Mesendoderm (in vitro differentiated cells): ENCODE results near the gene IL17RD.

Experiments used
- DNase-seq: peaks from one replicate; pipeline ENCODE4 v3.0.0; 2013
- H2AK5ac ChIP-seq: 2 replicates; pipeline ENCODE4 v1.6.1; 2013; ENCODE audit warnings: low read length, inconsistent platforms
- H2BK120ac ChIP-seq: 2 replicates; pipeline ENCODE4 v1.6.1; 2013; ENCODE audit warnings: low read depth, mild to moderate bottlenecking, low read length, moderate library complexity, mixed read lengths
- H2BK15ac ChIP-seq: replicated peaks from 2 replicates; pipeline ENCODE4 v1.6.1; 2013; ENCODE audit warnings: low read depth, mild to moderate bottlenecking, moderate library complexity
- H2BK5ac ChIP-seq: 2 replicates; pipeline ENCODE4 v1.6.1; 2013; ENCODE audit warnings: low read length, inconsistent platforms
- H3K18ac ChIP-seq: 2 replicates; pipeline ENCODE4 v1.6.1; 2013; ENCODE audit warnings: mild to moderate bottlenecking, low read length, mixed read lengths
- H3K23ac ChIP-seq: one replicate; pipeline ENCODE4 v1.6.1; 2013; ENCODE audit warnings: low read length
- H3K27ac ChIP-seq: 2 replicates; pipeline ENCODE4 v1.5.1; 2013; ENCODE audit warnings: low read depth, mild to moderate bottlenecking, inconsistent platforms, low read length, moderate library complexity
- H3K27me3 ChIP-seq: 2 replicates; pipeline ENCODE4 v1.6.1; 2013; ENCODE audit warnings: low read length, control low read depth, mild to moderate bottlenecking, inconsistent platforms; ENCODE audit not compliant: insufficient read depth, poor library complexity
- H3K36me3 ChIP-seq: 2 replicates; pipeline ENCODE4 v1.6.1; 2013; ENCODE audit warnings: low read length, inconsistent platforms; ENCODE audit not compliant: control insufficient read depth, insufficient read depth
- H3K4ac ChIP-seq: one replicate; pipeline ENCODE4 v1.6.1; 2013; ENCODE audit warnings: low read depth, mild to moderate bottlenecking, low read length, moderate library complexity
- H3K4me1 ChIP-seq: 2 replicates; pipeline ENCODE4 v1.6.1; 2013; ENCODE audit warnings: low read depth, low read length, inconsistent platforms; ENCODE audit not compliant: control insufficient read depth
- H3K4me2 ChIP-seq: 2 replicates; pipeline ENCODE4 v1.6.1; 2013; ENCODE audit warnings: low read length
- H3K4me3 ChIP-seq: 2 replicates; pipeline ENCODE4 v1.5.1; 2013; ENCODE audit warnings: mild to moderate bottlenecking, low read length
- H3K56ac ChIP-seq: one replicate; pipeline ENCODE4 v1.6.1; 2013; ENCODE audit warnings: low read length
- H3K79me1 ChIP-seq: 2 replicates; pipeline ENCODE4 v1.6.1; 2013; ENCODE audit warnings: low read length, inconsistent platforms
- H3K79me2 ChIP-seq: 2 replicates; pipeline ENCODE4 v1.6.1; 2013; ENCODE audit warnings: mild to moderate bottlenecking, low read length; ENCODE audit not compliant: control insufficient read depth, insufficient read depth
- H3K9ac ChIP-seq: 2 replicates; pipeline ENCODE4 v1.6.1; 2013; ENCODE audit warnings: low read length, inconsistent platforms
- H4K5ac ChIP-seq: one replicate; pipeline ENCODE4 v1.6.1; 2013; ENCODE audit warnings: low read length
- H4K8ac ChIP-seq: one replicate; pipeline ENCODE4 v1.6.1; 2013; ENCODE audit warnings: low read depth, mild to moderate bottlenecking, control low read depth, low read length, moderate library complexity
- WGBS: extraction: QIAGEN DNeasy Blood & Tissue Kit; methylation state at CpG from one replicate; pipeline ENCODE4 v1.1.7; 2013; ENCODE audit warnings: low lambda C conversion rate, missing lambda C conversion rate; ENCODE audit not compliant: insufficient coverage; ENCODE audit errors: extremely low coverage; 5-methylcytosine and 5-hydroxymethylcytosine counted together

Gene IL17RD

GRCh38 chr3:57095363-57095762, 69.8 kb downstream of the IL17RD start:
- Histone ChIP-seq H3K4me2 (no peak overlapping the region), H3K4me3 (no peak overlapping the region), H3K9ac (no peak overlapping the region), H2BK15ac (no peak overlapping the region), H3K79me1 (peaks cover 23% of the 10 kb centered on the region), H3K36me3 (peaks cover 22% of the 10 kb centered on the region), H3K23ac (no peak overlapping the region), H4K8ac (no peak overlapping the region), H3K79me2 (peaks cover 4% of the 10 kb centered on the region), H3K27me3 (no peaks in the 10 kb centered on the region), H3K18ac (no peak overlapping the region), H2BK5ac (no peak overlapping the region), H2AK5ac (no peak overlapping the region), H4K5ac (no peak overlapping the region), H2BK120ac (no peak overlapping the region), H3K4ac (no peak overlapping the region), H3K4me1 (peaks cover 2% of the 10 kb centered on the region), H3K56ac (no peak overlapping the region), H3K27ac (no peak overlapping the region)
- no peak for DNase-seq
- WGBS = no CpG with 5 or more reads among the region's 5 CpGs

- no peak overlapping the region for H2BK5ac ChIP-seq
- H3K79me2 ChIP-seq = peaks cover 4% of the 10 kb centered on the region
- no peak overlapping the region for H2BK15ac ChIP-seq
- no peak overlapping the region for H3K9ac ChIP-seq
- H4K8ac ChIP-seq = no peak overlapping the region
- peaks cover 22% of the 10 kb centered on the region for H3K36me3 ChIP-seq
- no CpG with 5 or more reads among the region's 4 CpGs for WGBS
- no peak overlapping the region for H2BK120ac ChIP-seq
- H3K4me2 ChIP-seq = no peak overlapping the region
- no peak overlapping the region for H3K23ac ChIP-seq
- H3K79me1 ChIP-seq = peaks cover 23% of the 10 kb centered on the region
- H3K4me3 ChIP-seq = no peak overlapping the region
- peaks cover 2% of the 10 kb centered on the region for H3K4me1 ChIP-seq
- H3K56ac ChIP-seq = no peak overlapping the region
- H4K5ac ChIP-seq = no peak overlapping the region
- H3K27ac ChIP-seq = no peak overlapping the region
- H2AK5ac ChIP-seq = no peak overlapping the region
- no peak overlapping the region for H3K18ac ChIP-seq
- no peak for DNase-seq
- H3K27me3 ChIP-seq = no peaks in the 10 kb centered on the region
- H3K4ac ChIP-seq = no peak overlapping the region
Measured at GRCh38 chr3:57094575-57094974, 70.6 kb downstream of the IL17RD start.

GRCh38 chr3:57093971-57094535, 71.1 kb downstream of the IL17RD start:
- H3K79me1 ChIP-seq = peaks cover 23% of the 10 kb centered on the region

GRCh38 chr3:57093489-57093888, 71.7 kb downstream of the IL17RD start:
- Histone ChIP-seq H3K56ac (no peak overlapping the region), H3K9ac (no peak overlapping the region), H3K4me2 (no peak overlapping the region), H2BK120ac (no peak overlapping the region), H2BK15ac (no peak overlapping the region), H4K5ac (no peak overlapping the region), H3K4me3 (no peak overlapping the region), H2AK5ac (no peak overlapping the region), H3K79me1 (peaks cover 21% of the 10 kb centered on the region), H3K27ac (no peak overlapping the region), H3K27me3 (no peaks in the 10 kb centered on the region), H3K18ac (no peak overlapping the region), H3K4me1 (peaks cover 2% of the 10 kb centered on the region), H3K23ac (no peak overlapping the region), H4K8ac (no peak overlapping the region), H2BK5ac (no peak overlapping the region), H3K79me2 (peaks cover 4% of the 10 kb centered on the region), H3K36me3 (peaks cover 17% of the 10 kb centered on the region), H3K4ac (no peak overlapping the region)
- no peak for DNase-seq

More at GRCh38 chr3:57093971-57094535, 71.1 kb downstream of the IL17RD start:
- no peak overlapping the region for H4K8ac ChIP-seq
- no peak overlapping the region for H2BK15ac ChIP-seq
- no peak overlapping the region for H3K27ac ChIP-seq
- no peak overlapping the region for H2BK5ac ChIP-seq
- no peak overlapping the region for H2AK5ac ChIP-seq
- no peak overlapping the region for H2BK120ac ChIP-seq
- peaks cover 21% of the 10 kb centered on the region for H3K36me3 ChIP-seq
- peaks cover 4% of the 10 kb centered on the region for H3K79me2 ChIP-seq
- no peak overlapping the region for H3K9ac ChIP-seq
- no peak overlapping the region for H4K5ac ChIP-seq
- no peak overlapping the region for H3K4me2 ChIP-seq
- no peak for DNase-seq
- 100% methylated on average over 1 of the region's 6 CpGs for WGBS
- no peak overlapping the region for H3K23ac ChIP-seq
- no peak overlapping the region for H3K18ac ChIP-seq
- H3K56ac ChIP-seq = no peak overlapping the region
- no peaks in the 10 kb centered on the region for H3K27me3 ChIP-seq
- H3K4me1 ChIP-seq = peaks cover 2% of the 10 kb centered on the region
- no peak overlapping the region for H3K4ac ChIP-seq
- H3K4me3 ChIP-seq = no peak overlapping the region

GRCh38 chr3:57091521-57092273, 73.5 kb downstream of the IL17RD start:
- H3K9ac ChIP-seq = no peak overlapping the region

More at GRCh38 chr3:57091521-57092273, 73.5 kb downstream of the IL17RD start:
- H4K8ac ChIP-seq = no peak overlapping the region
- H3K4me1 ChIP-seq = peaks cover 2% of the 10 kb centered on the region
- H3K27ac ChIP-seq = no peak overlapping the region
- H3K18ac ChIP-seq = no peak overlapping the region
- peaks cover 15% of the 10 kb centered on the region for H3K79me1 ChIP-seq
- no peak overlapping the region for H3K4me2 ChIP-seq
- no peak overlapping the region for H3K56ac ChIP-seq
- H2BK15ac ChIP-seq = no peak overlapping the region
- H4K5ac ChIP-seq = no peak overlapping the region
- peaks cover 4% of the 10 kb centered on the region for H3K79me2 ChIP-seq
- no peak overlapping the region for H2AK5ac ChIP-seq
- no CpG with 5 or more reads among the region's 3 CpGs for WGBS
- H2BK5ac ChIP-seq = no peak overlapping the region
- no peak overlapping the region for H2BK120ac ChIP-seq
- no peak overlapping the region for H3K23ac ChIP-seq
- no peak overlapping the region for H3K4ac ChIP-seq
- H3K27me3 ChIP-seq = no peaks in the 10 kb centered on the region
- H3K4me3 ChIP-seq = no peak overlapping the region
- peak; percentile 81 for DNase-seq
- H3K36me3 ChIP-seq = peaks cover 5% of the 10 kb centered on the region
